Astrocyte (in vitro differentiated cells and primary cell): ENCODE data around the gene COL5A1. TPM values are rescaled to one million over a fixed set of nuclear protein-coding genes. Genes with fewer than 3 reads are reported as not detected.

Experiments
- DNase-seq: peaks from one replicate; pipeline ENCODE4 v3.0.0-alpha.2; 2010; ENCODE audit warnings: low read depth
- FAIRE-seq: peaks from 2 replicates; lab custom pipeline; 2011; peaks lifted over from hg19 to GRCh38; lab: Jason Lieb, UNC
- H2AFZ ChIP-seq: 2 replicates; pipeline ENCODE4 v1.6.0; 2012; ENCODE audit warnings: low read depth, low read length, inconsistent platforms
- H3K27ac ChIP-seq: 2 replicates; pipeline ENCODE4 v1.5.1; 2011; ENCODE audit warnings: low read depth, low read length, inconsistent platforms
- H3K27me3 ChIP-seq: 2 replicates; pipeline ENCODE4 v1.6.0; 2011; ENCODE audit warnings: low read length, inconsistent platforms; ENCODE audit not compliant: insufficient read depth
- H3K36me3 ChIP-seq: 2 replicates; pipeline ENCODE4 v1.5.1; 2011; ENCODE audit warnings: low read length, inconsistent platforms; ENCODE audit not compliant: insufficient read depth
- H3K4me1 ChIP-seq: 2 replicates; pipeline ENCODE4 v1.5.1; 2011; ENCODE audit warnings: low read length, inconsistent platforms; ENCODE audit not compliant: insufficient read depth
- H3K4me2 ChIP-seq: 2 replicates; pipeline ENCODE4 v1.6.0; 2012; ENCODE audit warnings: low read length, inconsistent platforms
- H3K4me3 ChIP-seq: 2 replicates; pipeline ENCODE4 v1.5.1; 2011; ENCODE audit warnings: low read depth, mild to moderate bottlenecking, low read length, inconsistent platforms; ENCODE audit not compliant: insufficient read depth
- H3K79me2 ChIP-seq: 2 replicates; pipeline ENCODE4 v1.6.0; 2012; ENCODE audit warnings: mild to moderate bottlenecking, low read length, inconsistent platforms; ENCODE audit not compliant: insufficient read depth
- H3K9ac ChIP-seq: 2 replicates; pipeline ENCODE4 v1.6.0; 2012; ENCODE audit warnings: mild to moderate bottlenecking, low read length, inconsistent platforms
- H3K9me3 ChIP-seq: 2 replicates; pipeline ENCODE4 v1.5.1; 2012; ENCODE audit warnings: low read depth, mild to moderate bottlenecking, low read length, inconsistent platforms; ENCODE audit not compliant: insufficient read depth
- H4K20me1 ChIP-seq: 2 replicates; pipeline ENCODE4 v1.6.0; 2012; ENCODE audit warnings: low read length, inconsistent platforms; ENCODE audit not compliant: insufficient read depth
- H3K27ac Mint-ChIP-seq: one replicate; pipeline ENCODE4 v1.8.0; 2021; ENCODE audit warnings: mild to moderate bottlenecking, mixed read lengths; ENCODE audit not compliant: unreplicated experiment
- H3K27me3 Mint-ChIP-seq: one replicate; pipeline ENCODE4 v1.8.0; 2021; ENCODE audit warnings: low read depth, mixed read lengths; ENCODE audit not compliant: unreplicated experiment
- H3K36me3 Mint-ChIP-seq: one replicate; pipeline ENCODE4 v1.8.0; 2021; ENCODE audit warnings: low read depth, mixed read lengths; ENCODE audit not compliant: unreplicated experiment
- H3K4me1 Mint-ChIP-seq: one replicate; pipeline ENCODE4 v1.8.0; 2021; ENCODE audit warnings: low read depth, mixed read lengths; ENCODE audit not compliant: unreplicated experiment
- H3K4me3 Mint-ChIP-seq: one replicate; pipeline ENCODE4 v1.8.0; 2021; ENCODE audit warnings: mild to moderate bottlenecking, moderate library complexity, mixed read lengths; ENCODE audit not compliant: unreplicated experiment
- H3K9me3 Mint-ChIP-seq: one replicate; pipeline ENCODE4 v1.8.0; 2021; ENCODE audit warnings: mild to moderate bottlenecking, mixed read lengths; ENCODE audit not compliant: unreplicated experiment
- CTCF ChIP-seq: IDR thresholded peaks from 2 replicates; pipeline ENCODE4 v1.5.1; 2011; ENCODE audit warnings: low read depth, mild to moderate bottlenecking, inconsistent platforms, low read length, moderate library complexity; ENCODE audit not compliant: insufficient read depth
- EZH2 ChIP-seq: IDR thresholded peaks from 2 replicates; pipeline ENCODE4 v1.6.1; 2012; ENCODE audit warnings: mild to moderate bottlenecking, low read length, inconsistent platforms; ENCODE audit not compliant: insufficient read depth
- total RNA-seq: library from RNA; stranded (reverse); gene quantifications from 2 replicates; pipeline ENCODE4 v1.2.1, GENCODE V29; 2021

Gene COL5A1
- total RNA-seq, 1 donor from 2014 or later, result 1,055 TPM

DNA sequence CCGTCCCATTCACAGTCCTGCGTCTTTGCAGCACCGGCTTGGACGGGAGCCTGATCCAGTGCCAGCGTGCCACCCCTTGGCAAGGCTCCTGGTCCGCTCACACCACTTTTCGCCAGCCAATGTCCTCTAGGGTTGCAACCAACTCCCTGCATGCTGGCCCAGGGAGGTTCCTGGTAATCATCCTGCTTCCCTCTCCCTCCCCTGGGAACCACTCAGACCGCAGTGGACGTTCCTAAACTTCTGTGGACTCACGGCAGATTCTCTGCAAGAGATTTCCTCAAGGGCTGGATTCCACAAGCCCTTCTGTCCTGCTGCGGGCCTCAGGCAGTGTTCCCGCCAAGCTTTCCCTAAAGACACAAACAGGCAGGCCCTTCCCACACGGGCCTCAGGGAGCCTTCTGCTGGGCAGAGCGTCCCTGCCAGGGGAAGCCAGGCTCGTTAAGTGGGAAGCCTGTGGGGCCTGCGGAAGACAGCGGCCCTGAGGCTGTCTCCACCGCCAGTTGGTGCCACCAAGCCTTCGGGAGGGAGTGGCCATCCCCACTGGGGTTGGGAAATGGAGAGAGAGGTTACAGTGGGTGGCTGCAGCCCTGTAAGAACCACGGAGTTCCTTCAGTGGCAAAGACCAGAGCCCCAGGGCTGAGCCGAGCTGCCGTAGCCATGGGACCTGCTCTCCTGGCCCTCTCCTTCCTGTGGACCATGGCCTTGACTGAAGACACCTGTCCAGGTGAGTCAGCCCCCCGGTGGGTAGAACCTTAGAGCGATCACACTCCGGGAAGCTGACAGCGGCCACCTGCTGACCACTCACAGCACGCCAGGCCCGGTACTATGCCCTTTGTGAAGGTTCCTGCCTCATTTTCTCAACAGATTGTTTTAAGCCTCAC is 222.6 kb downstream of the COL5A1 start:
- no peaks in the 10 kb centered on the region for H3K9me3 ChIP-seq
- FAIRE-seq (no peak), DNase-seq (no peak)
- H3K4me3 ChIP-seq, result no peak overlapping the region
- H3K27ac ChIP-seq, result no peak overlapping the region
- Mint-ChIP-seq H3K9me3 (peaks cover 5% of the 10 kb centered on the region), H3K4me1 (no peaks in the 10 kb centered on the region), H3K4me3 (no peak overlapping the region), H3K27ac (no peak overlapping the region), H3K27me3 (peaks cover 9% of the 10 kb centered on the region), H3K36me3 (no peaks in the 10 kb centered on the region)
- H3K4me2 ChIP-seq, result no peak overlapping the region
- no peaks in the 10 kb centered on the region for H3K79me2 ChIP-seq
- H3K36me3 ChIP-seq, result no peaks in the 10 kb centered on the region
- no peaks in the 10 kb centered on the region for H4K20me1 ChIP-seq
- H3K4me1 ChIP-seq, result no peaks in the 10 kb centered on the region
- no peaks in the 10 kb centered on the region for H3K27me3 ChIP-seq
- no peak overlapping the region for H3K9ac ChIP-seq
- no peak overlapping the region for H2AFZ ChIP-seq
- TF ChIP-seq EZH2, result no peak
- TF ChIP-seq CTCF, result no peak

- Mint-ChIP-seq H3K4me3 (no peak overlapping the region), H3K4me1 (no peaks in the 10 kb centered on the region), H3K9me3 (peaks cover 5% of the 10 kb centered on the region), H3K27me3 (peaks cover 12% of the 10 kb centered on the region), H3K36me3 (no peaks in the 10 kb centered on the region), H3K27ac (no peak overlapping the region)
- H4K20me1 ChIP-seq, result no peaks in the 10 kb centered on the region
- no peak for TF ChIP-seq EZH2
- no peak for TF ChIP-seq CTCF
- DNase-seq (no peak), FAIRE-seq (no peak)
- no peak overlapping the region for H2AFZ ChIP-seq
- H3K36me3 ChIP-seq, result no peaks in the 10 kb centered on the region
- H3K4me2 ChIP-seq, result no peak overlapping the region
- H3K4me1 ChIP-seq, result no peaks in the 10 kb centered on the region
- no peak overlapping the region for H3K4me3 ChIP-seq
- H3K27ac ChIP-seq, result no peak overlapping the region
- H3K9ac ChIP-seq, result no peak overlapping the region
- no peaks in the 10 kb centered on the region for H3K79me2 ChIP-seq
- no peaks in the 10 kb centered on the region for H3K9me3 ChIP-seq
- H3K27me3 ChIP-seq, result no peaks in the 10 kb centered on the region
Observed at GRCh38 chr9:134864821-134865190, 223.2 kb downstream of the COL5A1 start.
